Right renal cortex interstitium (tissue), 3 donors: ENCODE measurements around the gene UQCC2. TPM values are rescaled to one million over a fixed set of nuclear protein-coding genes. Genes with fewer than 3 reads are reported as not detected.

Source experiments
- DNase-seq, 3 donors: peaks; one replicate each; pipeline ENCODE4 v3.0.0-alpha.2; 2013; ENCODE audit warnings: low read depth in 3 of 3, low spot score in 2 of 3
- polyA plus RNA-seq, 3 donors: library from polyadenylated mRNA; unstranded; fragments of 120-200 nt; gene quantifications; one replicate each; pipeline ENCODE4 v1.2.1, GENCODE V29; 2013; ENCODE audit not compliant: insufficient read length in 3 of 3

UQCC2 gene
- polyA plus RNA-seq, 3 donors, result 48.7 to 60.2 (median 60.2) TPM

DNA sequence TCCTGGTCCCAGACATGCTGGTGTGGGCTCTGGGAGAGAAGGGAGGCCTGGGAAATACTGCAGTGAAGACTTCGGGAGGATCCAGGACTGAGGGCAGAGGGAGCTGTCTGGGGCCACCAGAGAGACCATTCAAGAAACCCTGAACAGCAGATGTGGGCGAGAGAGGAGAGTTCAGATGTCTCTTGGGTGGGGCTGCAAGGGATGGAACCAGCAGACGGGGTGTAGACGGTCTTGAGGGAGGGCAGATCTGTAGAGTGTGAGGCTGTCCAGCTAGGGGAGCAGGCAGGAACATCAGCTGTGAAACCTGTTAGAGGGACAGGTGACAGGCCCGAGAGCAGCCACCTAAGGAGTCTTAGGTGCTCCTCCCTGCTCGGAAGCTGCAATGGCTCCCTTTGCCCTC lies 51.5 kb downstream of the UQCC2 start:
- no peak for DNase-seq

GRCh38 chr6:33658982-33659689 lies 52.4 kb downstream of the UQCC2 start:
- no peak for DNase-seq

- no peak for DNase-seq
Measured at GRCh38 chr6:33656844-33657243, 54.7 kb downstream of the UQCC2 start.

DNA sequence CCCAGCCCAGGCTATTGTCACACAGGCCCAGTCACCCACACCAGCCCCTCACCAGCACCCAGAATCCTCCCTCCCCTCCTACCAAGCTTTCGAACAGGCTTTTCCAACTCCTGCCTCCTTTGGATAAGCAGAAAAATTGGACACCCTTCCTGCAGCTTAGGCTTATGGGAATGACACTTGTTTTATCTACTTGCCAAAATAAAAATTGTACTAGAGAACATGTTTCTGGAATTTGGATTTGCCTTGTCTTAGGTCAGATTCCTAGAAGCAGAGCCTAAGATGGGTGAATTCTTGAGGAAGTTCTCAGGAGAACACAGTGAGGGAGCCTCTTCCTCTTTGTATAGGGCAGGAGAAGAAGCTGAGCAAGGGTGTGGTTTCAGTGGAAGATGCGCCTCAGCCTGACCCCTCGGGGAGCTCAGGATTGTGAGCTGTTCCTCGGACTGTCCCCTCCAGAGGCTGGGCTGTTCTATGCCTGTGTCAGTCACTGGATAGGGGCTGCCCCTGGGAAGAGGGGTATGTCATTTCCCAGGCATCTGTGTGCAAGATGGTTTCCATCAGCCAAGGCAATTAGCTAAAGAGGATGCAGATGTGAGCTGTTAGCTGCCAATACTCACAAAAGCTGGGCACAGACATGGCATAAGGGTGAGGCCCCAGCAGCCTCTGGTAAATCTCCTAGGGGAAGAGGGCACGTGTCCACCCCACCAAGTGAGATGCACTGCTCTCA lies 56.5 kb downstream of the UQCC2 start:
- no peak for DNase-seq

- DNase-seq, result no peak
Measured at GRCh38 chr6:33652002-33652401, 59.5 kb downstream of the UQCC2 start.

DNA sequence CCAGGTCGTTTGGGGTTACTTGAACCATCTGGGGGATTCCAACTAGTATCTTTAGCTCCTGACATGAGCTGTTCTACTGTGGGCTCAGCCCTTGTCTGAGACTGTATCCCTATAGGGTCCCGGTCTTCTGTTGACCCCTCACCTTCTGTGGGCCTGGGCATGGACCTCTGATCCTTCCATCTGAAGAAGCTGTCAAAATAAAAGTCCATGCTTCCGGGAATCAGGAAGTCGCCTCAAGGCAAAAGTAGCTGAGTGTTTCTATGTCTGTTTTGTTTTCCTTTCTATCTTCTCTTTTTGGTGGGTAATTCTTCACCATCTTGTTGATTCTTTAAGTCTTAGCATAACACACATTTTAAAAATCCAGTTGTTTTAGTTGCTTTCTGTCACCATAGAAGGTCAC lies 60.1 kb downstream of the UQCC2 start:
- DNase-seq, result no peak

Other genes starting within 250 kb of the UQCC2 start
- 10 to 100 TPM; 22.0 to 24.4 (median 23.7) TPM for gene BAK1, start 131.4 kb downstream of the UQCC2 start, polyA plus RNA-seq
- gene ITPR3, start 90.4 kb downstream of the UQCC2 start, polyA plus RNA-seq, result 1 to 10 TPM; 7.5 to 8.1 (median 7.6) TPM
- 1 to 10 TPM in 1 of 3 donors, under 1 TPM in 2; 0.69 to 1.1 (median 0.83) TPM for gene IP6K3, start 35.2 kb upstream of the UQCC2 start, polyA plus RNA-seq
- 10 to 100 TPM; 60.8 to 66.6 (median 62.3) TPM for gene LEMD2, start 77.4 kb upstream of the UQCC2 start, polyA plus RNA-seq
- gene MLN, start 92.3 kb upstream of the UQCC2 start, polyA plus RNA-seq, result 1 to 10 TPM; 1.4 to 2.9 (median 2.0) TPM